ENCODE results near the gene SPOCK1. TPM values are rescaled to one million over a fixed set of nuclear protein-coding genes. Genes with fewer than 3 reads are reported as not detected.

SPOCK1 gene
- polyA plus RNA-seq, 2 of the 4 experiments (the other 2 are of a cell fraction) = 28.9 to 40.8 TPM

DNA sequence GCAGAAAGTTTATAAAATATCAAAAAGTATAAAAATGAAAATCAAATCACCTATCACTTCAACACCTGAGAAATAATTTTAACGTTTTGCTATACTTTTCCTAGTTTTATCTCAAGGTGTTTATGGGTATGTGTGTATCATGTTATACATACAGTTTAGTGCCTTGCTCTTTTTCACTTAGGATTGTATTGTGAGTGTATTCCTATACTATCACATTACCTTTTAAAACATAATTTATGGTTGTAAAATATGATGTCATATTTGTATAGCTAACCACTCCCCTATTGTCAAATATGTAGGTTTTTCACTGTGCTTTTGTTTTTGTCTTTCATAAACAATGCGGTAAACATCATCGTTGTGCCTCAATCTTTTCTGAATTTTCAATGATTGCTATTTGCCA lies 479.9 kb downstream of the SPOCK1 start:
- TF ChIP-seq RARB (CRISPR knock-in tag; IDR thresholded peaks at IDR 0.05) = no peak
- TF ChIP-seq ESRRA (IDR thresholded peaks at IDR 0.05; ENCODE audit: borderline replicate concordance, low read length) = no peak
- TF ChIP-seq SREBF2 (IDR thresholded peaks at IDR 0.05) = no peak
- TF ChIP-seq RNF2 (IDR thresholded peaks at IDR 0.05; ENCODE audit: borderline replicate concordance, low read depth) = no peak
- TF ChIP-seq, protein P1, sequence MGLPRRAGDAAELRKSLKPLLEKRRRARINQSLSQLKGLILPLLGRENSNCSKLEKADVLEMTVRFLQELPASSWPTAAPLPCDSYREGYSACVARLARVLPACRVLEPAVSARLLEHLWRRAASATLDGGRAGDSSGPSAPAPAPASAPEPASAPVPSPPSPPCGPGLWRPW (IDR thresholded peaks at IDR 0.05) = no peak
- no peaks in the 10 kb centered on the region for H3K4me1 ChIP-seq
- CTCF ChIA-PET = no interaction called here
- H3K27ac ChIP-seq = no peak overlapping the region
- no peaks in the 10 kb centered on the region for H3K9me3 ChIP-seq
- DNase-seq (ENCODE audit: low read depth in 1 of 2, low spot score in 1 of 2) = no peak
- ATAC-seq = no peak
- POLR2A ChIA-PET = no interaction called here
- H3K4me3 ChIP-seq = no peak overlapping the region
- no peak overlapping the region for H3K4me2 ChIP-seq
- WGBS (ENCODE audit: missing lambda C conversion rate) = 56% methylated on average over 3 of the region's 3 CpGs
- no peak for FAIRE-seq

- Histone ChIP-seq H3K4me2 (no peak overlapping the region), H3K27ac (no peak overlapping the region), H3K4me3 (no peak overlapping the region), H3K4me1 (no peaks in the 10 kb centered on the region), H3K9me3 (no peaks in the 10 kb centered on the region)
- DNase-seq (ENCODE audit: low read depth in 1 of 2, low spot score in 1 of 2) (peak in 1 of 2 experiments; percentile 7), ATAC-seq (peak; percentile 54 to 65; a peak in 5 of 6 replicates), FAIRE-seq (no peak)
- CTCF ChIA-PET = no interaction called here
- WGBS (ENCODE audit: missing lambda C conversion rate) = 23% methylated on average over 4 of the region's 5 CpGs
- TF ChIP-seq TP53 (CRISPR knock-in tag; IDR thresholded peaks at IDR 0.05) (no peak), TFCP2L1 (CRISPR knock-in tag; IDR thresholded peaks at IDR 0.05) (no peak), EP300 (IDR thresholded peaks at IDR 0.05) (no peak), ESRRA (IDR thresholded peaks at IDR 0.05; ENCODE audit: borderline replicate concordance, low read length) (no peak), BHLHE40 (IDR thresholded peaks at IDR 0.05; ENCODE audit: low read depth, low read length) (no peak), KDM1A (IDR thresholded peaks at IDR 0.05; ENCODE audit: low read depth) (no peak), CEBPB (IDR thresholded peaks at IDR 0.05) (no peak), MAZ (IDR thresholded peaks at IDR 0.05; ENCODE audit: borderline replicate concordance, low read depth, low read length) (no peak), HOXB5 (CRISPR knock-in tag; IDR thresholded peaks at IDR 0.05) (no peak), RCOR1 (IDR thresholded peaks at IDR 0.05; ENCODE audit: low read depth, low read length) (no peak), JUNB (IDR thresholded peaks at IDR 0.05) (no peak), FOXS1 (CRISPR knock-in tag; IDR thresholded peaks at IDR 0.05) (no peak), CBX2 (IDR thresholded peaks at IDR 0.05; ENCODE audit: borderline replicate concordance, low read depth) (no peak), CHD2 (IDR thresholded peaks at IDR 0.05; ENCODE audit: low read length, partially characterized antibody) (no peak), SREBF2 (IDR thresholded peaks at IDR 0.05) (no peak), POLR2AphosphoS2 (conservative IDR thresholded peaks at IDR 0.05; ENCODE audit: low read length) (no peak), MAFK (IDR thresholded peaks at IDR 0.05; ENCODE audit: partially characterized antibody) (no peak)
- TF ChIP-seq, protein P2, sequence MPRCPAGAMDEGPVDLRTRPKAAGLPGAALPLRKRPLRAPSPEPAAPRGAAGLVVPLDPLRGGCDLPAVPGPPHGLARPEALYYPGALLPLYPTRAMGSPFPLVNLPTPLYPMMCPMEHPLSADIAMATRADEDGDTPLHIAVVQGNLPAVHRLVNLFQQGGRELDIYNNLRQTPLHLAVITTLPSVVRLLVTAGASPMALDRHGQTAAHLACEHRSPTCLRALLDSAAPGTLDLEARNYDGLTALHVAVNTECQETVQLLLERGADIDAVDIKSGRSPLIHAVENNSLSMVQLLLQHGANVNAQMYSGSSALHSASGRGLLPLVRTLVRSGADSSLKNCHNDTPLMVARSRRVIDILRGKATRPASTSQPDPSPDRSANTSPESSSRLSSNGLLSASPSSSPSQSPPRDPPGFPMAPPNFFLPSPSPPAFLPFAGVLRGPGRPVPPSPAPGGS (IDR thresholded peaks at IDR 0.05) = no peak
- POLR2A ChIA-PET = no interaction called here
These were observed 482.3 kb downstream of the SPOCK1 start for GRCh38 chr5:137016783-137017324.

DNA sequence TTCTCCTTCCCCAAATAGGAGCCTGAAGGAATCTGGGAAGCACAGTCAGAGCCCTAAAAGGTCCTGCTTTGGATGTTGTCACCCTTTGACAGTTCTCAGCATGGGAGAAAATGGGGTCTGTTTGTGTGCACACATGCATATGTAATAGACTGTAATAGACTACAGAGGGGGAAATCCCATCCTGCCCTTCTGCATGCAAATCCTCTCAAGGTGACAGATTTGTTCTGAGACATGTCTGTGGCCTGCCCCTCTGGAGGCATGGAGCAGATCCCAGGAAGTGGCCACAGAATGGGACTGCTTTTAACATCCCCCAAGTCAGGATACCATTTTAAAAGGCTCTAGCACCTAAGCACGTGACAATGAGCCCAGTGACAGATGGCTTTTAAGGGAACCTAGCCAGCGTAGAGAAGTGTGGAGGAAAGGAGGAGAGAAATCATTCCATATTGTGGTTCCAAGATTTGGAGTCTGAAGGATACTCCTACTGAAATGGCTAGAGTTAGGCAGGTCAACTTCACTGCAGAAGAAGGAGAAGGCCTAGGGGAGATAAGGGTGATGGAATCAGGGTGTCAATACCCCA lies 483.5 kb downstream of the SPOCK1 start:
- Histone ChIP-seq H3K9me3 (no peaks in the 10 kb centered on the region), H3K4me1 (no peaks in the 10 kb centered on the region), H3K4me3 (no peak overlapping the region), H3K27ac (no peak overlapping the region), H3K4me2 (no peak overlapping the region)
- ChIA-PET CTCF (no interaction called here), POLR2A (no interaction called here)
- no peak for DNase-seq (ENCODE audit: low read depth in 1 of 2, low spot score in 1 of 2)
- FAIRE-seq = no peak
- WGBS (ENCODE audit: missing lambda C conversion rate) = 45% methylated on average over 2 of the region's 2 CpGs
- ATAC-seq = no peak
- TF ChIP-seq, protein P3, sequence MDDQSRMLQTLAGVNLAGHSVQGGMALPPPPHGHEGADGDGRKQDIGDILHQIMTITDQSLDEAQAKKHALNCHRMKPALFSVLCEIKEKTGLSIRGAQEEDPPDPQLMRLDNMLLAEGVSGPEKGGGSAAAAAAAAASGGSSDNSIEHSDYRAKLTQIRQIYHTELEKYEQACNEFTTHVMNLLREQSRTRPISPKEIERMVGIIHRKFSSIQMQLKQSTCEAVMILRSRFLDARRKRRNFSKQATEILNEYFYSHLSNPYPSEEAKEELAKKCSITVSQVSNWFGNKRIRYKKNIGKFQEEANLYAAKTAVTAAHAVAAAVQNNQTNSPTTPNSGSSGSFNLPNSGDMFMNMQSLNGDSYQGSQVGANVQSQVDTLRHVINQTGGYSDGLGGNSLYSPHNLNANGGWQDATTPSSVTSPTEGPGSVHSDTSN (IDR thresholded peaks at IDR 0.05) = no peak
- TF ChIP-seq CTCF (IDR thresholded peaks at IDR 0.05) (no peak), POLR2A (IDR thresholded peaks at IDR 0.05; ENCODE audit: low read length) (no peak), NPAS2 (CRISPR knock-in tag; IDR thresholded peaks at IDR 0.05; ENCODE audit: borderline replicate concordance) (no peak), HMGXB4 (CRISPR knock-in tag; IDR thresholded peaks at IDR 0.05; ENCODE audit: borderline replicate concordance) (no peak), KDM1A (IDR thresholded peaks at IDR 0.05; ENCODE audit: low read depth) (no peak), HOXB13 (CRISPR knock-in tag; IDR thresholded peaks at IDR 0.05; ENCODE audit: low read depth) (no peak), ESRRA (IDR thresholded peaks at IDR 0.05; ENCODE audit: borderline replicate concordance, low read length) (no peak), EP300 (IDR thresholded peaks at IDR 0.05) (no peak)
- TF ChIP-seq, protein P2 (IDR thresholded peaks at IDR 0.05) = no peak
